Subcutaneous adipose tissue (tissue), 4 donors: Measurements from ENCODE around the gene TMEM239. TPM values are rescaled to one million over a fixed set of nuclear protein-coding genes. Genes with fewer than 3 reads are reported as not detected.

ENCODE experiments used
- total RNA-seq, 4 donors: library from RNA; depleted of rRNA; stranded (reverse); fragments of >200 nt; gene quantifications; one replicate each; pipeline ENCODE4 v1.1.0, GENCODE V29; 2016
- TF ChIP-seq, protein P1 (sequence below): fragments of 450-650 bp; IDR thresholded peaks from one replicate; pipeline ENCODE4 v1.5.1; 2016; ENCODE audit warnings: low read depth, mild to moderate bottlenecking, control low read depth, antibody characterized with exemption, moderate library complexity

TMEM239 gene
- total RNA-seq, 4 donors from 2014 or later = not detected

GRCh38 chr20:2797136-2797983 is 18.8 kb upstream of the TMEM239 start:
- TF ChIP-seq, protein P1, sequence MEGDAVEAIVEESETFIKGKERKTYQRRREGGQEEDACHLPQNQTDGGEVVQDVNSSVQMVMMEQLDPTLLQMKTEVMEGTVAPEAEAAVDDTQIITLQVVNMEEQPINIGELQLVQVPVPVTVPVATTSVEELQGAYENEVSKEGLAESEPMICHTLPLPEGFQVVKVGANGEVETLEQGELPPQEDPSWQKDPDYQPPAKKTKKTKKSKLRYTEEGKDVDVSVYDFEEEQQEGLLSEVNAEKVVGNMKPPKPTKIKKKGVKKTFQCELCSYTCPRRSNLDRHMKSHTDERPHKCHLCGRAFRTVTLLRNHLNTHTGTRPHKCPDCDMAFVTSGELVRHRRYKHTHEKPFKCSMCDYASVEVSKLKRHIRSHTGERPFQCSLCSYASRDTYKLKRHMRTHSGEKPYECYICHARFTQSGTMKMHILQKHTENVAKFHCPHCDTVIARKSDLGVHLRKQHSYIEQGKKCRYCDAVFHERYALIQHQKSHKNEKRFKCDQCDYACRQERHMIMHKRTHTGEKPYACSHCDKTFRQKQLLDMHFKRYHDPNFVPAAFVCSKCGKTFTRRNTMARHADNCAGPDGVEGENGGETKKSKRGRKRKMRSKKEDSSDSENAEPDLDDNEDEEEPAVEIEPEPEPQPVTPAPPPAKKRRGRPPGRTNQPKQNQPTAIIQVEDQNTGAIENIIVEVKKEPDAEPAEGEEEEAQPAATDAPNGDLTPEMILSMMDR = no peak

- TF ChIP-seq, protein P1 = no peak
These were observed 17.9 kb upstream of the TMEM239 start for GRCh38 chr20:2798095-2798805.

DNA sequence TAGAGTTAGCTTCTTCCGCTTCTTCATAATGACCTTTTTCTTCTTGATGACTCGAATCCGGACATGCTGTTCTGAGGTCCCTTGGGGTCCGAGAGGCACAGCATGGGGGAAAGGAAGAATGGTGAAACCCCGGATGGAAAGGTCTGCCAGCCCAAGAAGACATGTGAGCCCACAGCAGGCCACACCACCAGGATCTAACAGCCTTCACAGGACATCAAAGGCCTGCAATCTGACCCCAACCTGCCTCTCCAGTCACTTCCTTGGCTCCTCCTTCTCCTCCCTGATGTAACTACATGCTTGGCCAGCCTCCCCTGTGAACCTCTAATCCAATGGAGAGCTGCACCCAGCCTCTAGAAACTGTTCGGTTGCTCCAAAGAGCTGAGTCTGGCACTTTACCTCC is 17.4 kb upstream of the TMEM239 start:
- TF ChIP-seq, protein P1 = no peak

- TF ChIP-seq, protein P1 = no peak
These were observed 16.9 kb upstream of the TMEM239 start for GRCh38 chr20:2799271-2799670.

GRCh38 chr20:2799688-2800520 is 16.3 kb upstream of the TMEM239 start:
- TF ChIP-seq, protein P1 = no peak

DNA sequence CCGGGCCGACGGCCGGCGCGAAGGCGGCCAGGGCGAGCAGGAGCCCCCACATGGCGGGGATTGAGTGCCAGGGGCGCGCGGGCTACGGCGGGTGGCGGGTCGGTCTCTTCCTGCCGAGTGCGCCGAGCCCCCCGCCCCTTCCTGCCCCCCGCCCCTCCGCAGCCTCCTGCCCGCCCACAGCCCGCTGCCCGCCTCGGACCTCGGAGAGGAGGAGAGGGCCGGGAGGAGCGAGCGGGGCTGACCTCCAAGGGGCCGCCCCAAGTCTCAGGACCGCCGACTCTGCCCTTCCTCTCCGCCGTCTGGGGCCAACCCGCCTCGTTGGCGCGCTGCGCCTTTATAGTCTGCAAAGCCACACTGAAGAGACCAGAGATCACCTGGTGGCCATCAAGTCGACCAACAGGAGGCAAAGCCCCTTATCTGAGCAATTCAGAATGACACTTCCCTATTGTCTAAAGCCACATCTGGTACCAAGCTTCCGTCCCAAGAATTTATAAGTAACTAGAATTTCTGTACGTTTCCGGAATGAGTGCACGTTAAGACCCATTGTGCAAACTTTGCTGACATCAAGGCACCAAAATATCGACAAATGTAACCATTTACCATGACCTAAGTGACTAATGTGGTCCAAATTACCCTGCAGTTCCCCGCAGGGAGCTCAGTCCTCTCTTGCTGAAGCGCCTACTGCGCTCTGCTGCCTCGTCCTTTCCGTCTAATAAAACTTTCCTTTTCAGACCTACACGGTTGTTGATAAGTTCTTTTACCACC is 15.5 kb upstream of the TMEM239 start, which contains the start of gene CPXM1:
TSS of gene CPXM1 (minus strand) at position 107 of the 765 bp plus-strand sequence. CDS start at position 52, 55 bp downstream.
- TF ChIP-seq, protein P1 = no peak
